GM12873 (cell line): ENCODE results near the gene CDK1.

Experiments used
- CTCF ChIP-seq: IDR thresholded peaks from 2 replicates; pipeline ENCODE4 v1.5.1; 2012; ENCODE audit warnings: low read depth, mild to moderate bottlenecking, moderate library complexity, low read length, control low read depth; ENCODE audit not compliant: insufficient read depth; ENCODE audit errors: missing control alignments

Gene CDK1

GRCh38 chr10:60803433-60803832 lies 25.2 kb downstream of the CDK1 start:
- TF ChIP-seq CTCF, result no peak

GRCh38 chr10:60803865-60804264 lies 25.6 kb downstream of the CDK1 start:
- TF ChIP-seq CTCF, result no peak

- no peak for TF ChIP-seq CTCF
Measured at GRCh38 chr10:60806921-60807320, 28.6 kb downstream of the CDK1 start.

GRCh38 chr10:60807499-60807898 lies 29.2 kb downstream of the CDK1 start:
- no peak for TF ChIP-seq CTCF

- no peak for TF ChIP-seq CTCF
Measured at GRCh38 chr10:60808036-60808435, 29.8 kb downstream of the CDK1 start.

GRCh38 chr10:60809157-60809556 lies 30.9 kb downstream of the CDK1 start:
- TF ChIP-seq CTCF, result no peak

GRCh38 chr10:60810437-60811182 lies 32.3 kb downstream of the CDK1 start:
- TF ChIP-seq CTCF, result no peak
